Coronary artery (tissue), 2 donors: ENCODE data around the gene BASP1.
"Not testable (repeated sequence)": the region's sequence is repeated elsewhere in the genome, so short reads cannot be mapped to it uniquely, and the experiment has no call there.

ENCODE experiments used
- DNase-seq: peaks from one replicate; pipeline ENCODE4 v3.0.0-alpha.2; 2017; ENCODE audit warnings: low spot score
- H3K27ac ChIP-seq, 2 donors: fragments of 200-600 bp; sonication (generic); one replicate each; pipeline ENCODE4 v1.5.1; 2016 to 2019
- H3K4me3 ChIP-seq: fragments of 200-600 bp; sonication (generic); 2 replicates; pipeline ENCODE4 v1.5.1; 2016; ENCODE audit warnings: mild to moderate bottlenecking, moderate library complexity
- CTCF ChIP-seq: fragments of 200-600 bp; sonication (generic); IDR thresholded peaks from one replicate; pipeline ENCODE4 v1.5.1; 2019; ENCODE audit warnings: antibody characterized with exemption

Gene BASP1

GRCh38 chr5:17314907-17315471 is 97.6 kb downstream of the BASP1 start:
- no peak for TF ChIP-seq CTCF
- Histone ChIP-seq H3K27ac (no peak overlapping the region), H3K4me3 (no peak overlapping the region)
- no peak for DNase-seq

GRCh38 chr5:17315710-17316221 is 98.3 kb downstream of the BASP1 start:
- TF ChIP-seq CTCF, result no peak

GRCh38 chr5:17316970-17317459 is 99.6 kb downstream of the BASP1 start:
- H3K27ac ChIP-seq, result peak overlapping the region in 1 of 2 donors; percentile 8
- no peak for TF ChIP-seq CTCF
- no peak overlapping the region for H3K4me3 ChIP-seq
- no peak for DNase-seq

More at GRCh38 chr5:17315710-17316221, 98.3 kb downstream of the BASP1 start:
- no peak overlapping the region for H3K27ac ChIP-seq
- no peak for DNase-seq
- no peak overlapping the region for H3K4me3 ChIP-seq

DNA sequence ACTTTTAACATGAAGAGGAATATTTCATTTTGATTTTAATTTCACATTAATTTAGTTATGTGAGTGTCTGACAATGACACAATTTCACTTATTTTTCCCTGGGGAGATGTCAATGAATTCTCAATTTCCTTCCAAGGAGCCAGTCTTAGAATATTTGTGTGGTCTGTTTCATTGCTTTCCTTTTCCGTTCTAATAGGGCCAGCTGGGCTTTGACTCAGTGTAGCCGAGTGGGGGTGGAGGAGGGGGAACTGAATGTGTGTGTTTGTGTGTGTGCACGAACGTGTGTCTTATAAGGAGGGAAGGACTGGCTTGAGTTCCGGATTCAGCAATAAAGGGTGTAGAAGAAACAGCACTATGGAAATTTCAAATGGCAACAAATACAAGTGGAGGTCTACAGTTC is 100.0 kb downstream of the BASP1 start:
- H3K4me3 ChIP-seq, result no peak overlapping the region
- no peak for DNase-seq
- H3K27ac ChIP-seq, result peak overlapping the region in 1 of 2 donors; percentile 8
- TF ChIP-seq CTCF, result no peak

DNA sequence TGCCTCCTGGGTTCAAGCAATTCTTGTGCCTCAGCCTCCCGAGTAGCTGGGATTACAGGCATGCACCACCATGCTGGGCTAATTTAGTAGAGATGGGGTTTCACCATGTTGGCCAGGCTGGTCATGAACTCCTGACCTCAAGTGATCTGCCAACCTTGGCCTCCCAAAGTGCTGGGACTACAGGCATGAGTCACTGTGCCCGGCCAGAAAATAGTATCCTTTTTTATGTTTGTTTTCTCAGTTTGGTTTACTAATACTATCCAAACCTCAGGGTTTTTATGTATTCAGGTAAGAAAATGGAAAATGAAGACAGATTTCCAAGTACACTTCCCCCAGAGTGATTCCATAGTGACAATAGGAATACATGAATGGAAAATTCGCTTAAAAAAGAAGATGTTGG is 101.7 kb downstream of the BASP1 start:
- H3K4me3 ChIP-seq, DNase-seq, H3K27ac ChIP-seq: not testable (repeated sequence)

DNA sequence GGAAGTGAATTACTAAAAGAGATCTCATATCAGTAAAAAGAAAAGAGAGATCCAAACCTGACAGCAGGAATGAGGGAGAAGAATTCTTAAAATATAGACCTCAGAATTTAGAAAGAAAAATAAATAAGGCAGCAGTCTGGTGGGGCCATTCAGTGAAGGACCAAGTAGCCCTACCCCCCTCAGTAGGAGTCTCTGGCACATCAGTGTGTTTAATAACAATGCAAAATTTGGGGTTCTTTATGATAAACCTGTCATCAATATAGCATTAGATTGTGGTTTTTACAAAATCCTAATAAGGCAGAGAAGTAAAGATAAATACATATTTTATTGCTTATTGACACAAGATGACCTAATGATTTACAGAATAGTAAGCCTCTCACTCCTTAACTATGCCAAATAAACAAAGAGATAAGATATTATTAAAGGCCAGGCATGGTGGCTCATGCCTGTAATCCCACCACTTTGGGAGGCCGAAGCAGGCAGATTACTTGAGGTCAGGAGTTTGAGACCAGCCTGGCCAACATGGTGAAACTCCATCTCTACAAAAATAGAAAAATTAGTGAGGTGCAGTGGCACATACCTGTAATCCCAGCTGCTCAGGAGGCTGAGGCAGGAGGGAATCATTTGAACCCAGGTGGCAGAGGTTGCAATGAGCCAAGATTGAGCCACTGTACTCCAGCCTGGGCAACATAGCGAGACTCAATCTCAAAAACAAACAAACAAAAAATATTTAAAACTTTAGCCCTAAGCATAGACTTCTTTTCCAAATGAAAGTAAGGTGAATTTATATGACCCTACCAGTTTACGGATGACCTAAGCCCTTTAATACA is 108.6 kb downstream of the BASP1 start:
- no peak overlapping the region for H3K4me3 ChIP-seq
- DNase-seq, result no peak
- no peak for TF ChIP-seq CTCF
- no peak overlapping the region for H3K27ac ChIP-seq
